Thyroid gland (tissue), 4 donors: ENCODE measurements around the gene CBFA2T3. TPM values are rescaled to one million over a fixed set of nuclear protein-coding genes. Genes with fewer than 3 reads are reported as not detected.

Experiments
- DNase-seq, 2 donors: peaks; one replicate each; pipeline ENCODE4 v3.0.0-alpha.2; 2019
- H3K27ac ChIP-seq, 3 donors: fragments of 200-600 bp; sonication (generic); 1 replicate in 2 of 3; 2 replicates in 1 of 3; pipeline ENCODE4 v1.5.1; 2016 to 2019; ENCODE audit warnings: mild to moderate bottlenecking in 1 of 3, moderate library complexity in 1 of 3
- H3K27me3 ChIP-seq: fragments of 200-600 bp; sonication (generic); one replicate; pipeline ENCODE4 v1.5.1; 2019
- H3K36me3 ChIP-seq, 2 donors: fragments of 200-600 bp; sonication (generic); one replicate each; pipeline ENCODE4 v1.5.1; 2016 to 2019
- H3K4me1 ChIP-seq, 2 donors: fragments of 200-600 bp; sonication (generic); one replicate each; pipeline ENCODE4 v1.5.1; 2017 to 2019
- H3K4me3 ChIP-seq, 3 donors: fragments of 200-600 bp; sonication (generic); replicated peaks in 1 of 3; 1 replicate in 2 of 3; 2 replicates in 1 of 3; pipeline ENCODE4 v1.5.1; 2016; ENCODE audit warnings: mild to moderate bottlenecking in 1 of 3
- H3K9me3 ChIP-seq: fragments of 200-600 bp; sonication (generic); one replicate; pipeline ENCODE4 v1.5.1; 2017
- CTCF ChIP-seq, 6 experiments: fragments of 200-600 bp in 3 of 6; fragments of 450-650 bp in 3 of 6; sonication (generic) in 3 of 6; IDR thresholded peaks; one replicate each; pipeline ENCODE4 v1.5.1; 2016 to 2019; ENCODE audit warnings: antibody characterized with exemption in 6 of 6, mild to moderate bottlenecking in 2 of 6, inconsistent platforms in 1 of 6, moderate library complexity in 1 of 6
- POLR2A ChIP-seq, 2 donors: fragments of 450-650 bp; IDR thresholded peaks; one replicate each; pipeline ENCODE4 v1.6.1; 2017; ENCODE audit warnings: antibody characterized with exemption in 2 of 2, mild to moderate bottlenecking in 2 of 2, moderate library complexity in 1 of 2
- WGBS, 2 donors: methylation state at CpG; one replicate each; pipeline ENCODE4 v1.1.5; 2017; 5-methylcytosine and 5-hydroxymethylcytosine counted together
- intact Hi-C: fragments of 100-400 bp; cut with DNase I; formaldehyde crosslinking; loops from one replicate; pipeline ENCODE4 v1.15.1; 2023
- total RNA-seq, 4 donors: library from RNA; depleted of rRNA; stranded (reverse); fragments of >200 nt; gene quantifications; one replicate each; pipeline ENCODE4 v1.2.3, GENCODE V29; 2016

CBFA2T3 gene
- total RNA-seq, 4 donors from 2014 or later = 1.3 to 3.8 (median 2.6) TPM

GRCh38 chr16:88881675-88882357 lies 95.2 kb downstream of the CBFA2T3 start:
- DNase-seq = no peak
- Histone ChIP-seq H3K27me3 (no peaks in the 10 kb centered on the region), H3K27ac (no peak overlapping the region), H3K4me1 (peaks cover 10 to 15% of the 10 kb centered on the region in 2 donors), H3K4me3 (no peak overlapping the region), H3K9me3 (no peaks in the 10 kb centered on the region), H3K36me3 (no peaks in the 10 kb centered on the region)
- TF ChIP-seq POLR2A (IDR thresholded peaks at IDR 0.05) = no peak
- TF ChIP-seq CTCF (IDR thresholded peaks at IDR 0.05) = no peak
- intact Hi-C loops = no loop called here
- 76 to 83% methylated on average over 21 to 23 of the region's 27 CpGs for WGBS, 2 donors

GRCh38 chr16:88881007-88881615 lies 95.9 kb downstream of the CBFA2T3 start:
- no peaks in the 10 kb centered on the region for H3K9me3 ChIP-seq
- 53 to 62% methylated on average over 6 to 21 of the region's 46 CpGs for WGBS, 2 donors
- H3K27me3 ChIP-seq = no peaks in the 10 kb centered on the region
- H3K27ac ChIP-seq = no peak overlapping the region
- peaks cover 6 to 8% of the 10 kb centered on the region in 2 donors for H3K4me1 ChIP-seq
- TF ChIP-seq CTCF (IDR thresholded peaks at IDR 0.05) (no peak), POLR2A (IDR thresholded peaks at IDR 0.05) (no peak)
- peak in 1 of 2 donors; percentile 7 for DNase-seq
- no peak overlapping the region for H3K4me3 ChIP-seq
- H3K36me3 ChIP-seq = no peaks in the 10 kb centered on the region
- intact Hi-C loops = no loop called here

GRCh38 chr16:88880226-88881006 lies 96.6 kb downstream of the CBFA2T3 start:
- Histone ChIP-seq H3K27me3 (no peaks in the 10 kb centered on the region), H3K4me3 (no peak overlapping the region), H3K9me3 (no peaks in the 10 kb centered on the region), H3K27ac (no peak overlapping the region), H3K4me1 (peaks cover 0 to 1% of the 10 kb centered on the region in 2 donors), H3K36me3 (no peaks in the 10 kb centered on the region)
- no peak for DNase-seq
- TF ChIP-seq CTCF (IDR thresholded peaks at IDR 0.05) = no peak
- no peak for TF ChIP-seq POLR2A (IDR thresholded peaks at IDR 0.05)
- WGBS, 2 donors = 78 to 93% methylated on average over 12 to 35 of the region's 36 CpGs
- intact Hi-C loops = no loop called here

- H3K27me3 ChIP-seq = no peaks in the 10 kb centered on the region
- H3K36me3 ChIP-seq = no peaks in the 10 kb centered on the region
- no peaks in the 10 kb centered on the region for H3K9me3 ChIP-seq
- 92 to 93% methylated on average over 9 to 11 of the region's 11 CpGs for WGBS, 2 donors
- intact Hi-C loops = no loop called here
- no peaks in the 10 kb centered on the region for H3K4me1 ChIP-seq
- H3K27ac ChIP-seq = no peak overlapping the region
- no peak overlapping the region for H3K4me3 ChIP-seq
- TF ChIP-seq POLR2A (IDR thresholded peaks at IDR 0.05) = no peak
- no peak for TF ChIP-seq CTCF (IDR thresholded peaks at IDR 0.05)
- DNase-seq = no peak
Measured at GRCh38 chr16:88879788-88880055, 97.3 kb downstream of the CBFA2T3 start.
